Measurements from ENCODE around the gene CAPN9. TPM values are rescaled to one million over a fixed set of nuclear protein-coding genes. Genes with fewer than 3 reads are reported as not detected.

Gene CAPN9
- total RNA-seq, 2 experiments from 2014 or later, result not detected

GRCh38 chr1:230787471-230787870 is 40.3 kb downstream of the CAPN9 start:
- POLR2A ChIA-PET, result no interaction called here
- intact Hi-C loops (cut with micrococcal nuclease), result no loop called here
- Mint-ChIP-seq H3K27me3 (peaks cover 4% of the 10 kb centered on the region), H3K4me1 (ENCODE audit: low read depth) (no peaks in the 10 kb centered on the region), H3K4me3 (no peak overlapping the region), H3K36me3 (ENCODE audit: low read depth) (no peaks in the 10 kb centered on the region), H3K27ac (no peak overlapping the region), H3K9me3 (no peaks in the 10 kb centered on the region)
- ATAC-seq (no peak), DNase-seq (no peak)
- CTCF ChIA-PET, result no interaction called here
- TF ChIP-seq CTCF (IDR thresholded peaks at IDR 0.05), result no peak

- H3K27ac Mint-ChIP-seq, result no peak overlapping the region
- ChIA-PET CTCF (no interaction called here), POLR2A (no interaction called here)
- no peak for TF ChIP-seq CTCF (IDR thresholded peaks at IDR 0.05)
- DNase-seq (no peak), ATAC-seq (no peak)
- no peaks in the 10 kb centered on the region for H3K36me3 Mint-ChIP-seq (ENCODE audit: low read depth)
- intact Hi-C loops (cut with micrococcal nuclease), result no loop called here
- H3K27me3 Mint-ChIP-seq, result peaks cover 4% of the 10 kb centered on the region
- H3K4me1 Mint-ChIP-seq (ENCODE audit: low read depth), result no peaks in the 10 kb centered on the region
- H3K9me3 Mint-ChIP-seq, result no peaks in the 10 kb centered on the region
- H3K4me3 Mint-ChIP-seq, result no peak overlapping the region
Measured at GRCh38 chr1:230788561-230789275, 41.5 kb downstream of the CAPN9 start.

- no peak overlapping the region for H3K27ac Mint-ChIP-seq
- H3K36me3 Mint-ChIP-seq (ENCODE audit: low read depth), result no peaks in the 10 kb centered on the region
- H3K27me3 Mint-ChIP-seq, result peaks cover 4% of the 10 kb centered on the region
- ChIA-PET POLR2A (interaction anchor here (0.7 kb wide), 1 partner anchor 90 kb away, joined by 5 read pairs; no protein-coding TSS in a partner anchor), CTCF (no interaction called here)
- intact Hi-C loops (cut with micrococcal nuclease), result no loop called here
- DNase-seq (no peak), ATAC-seq (no peak)
- H3K9me3 Mint-ChIP-seq, result no peaks in the 10 kb centered on the region
- H3K4me3 Mint-ChIP-seq, result no peak overlapping the region
- TF ChIP-seq CTCF (IDR thresholded peaks at IDR 0.05), result no peak
- H3K4me1 Mint-ChIP-seq (ENCODE audit: low read depth), result no peaks in the 10 kb centered on the region
Measured at GRCh38 chr1:230790026-230790425, 42.8 kb downstream of the CAPN9 start.

- ChIA-PET CTCF (no interaction called here), POLR2A (no interaction called here)
- ATAC-seq (no peak), DNase-seq (no peak)
- Mint-ChIP-seq H3K4me1 (ENCODE audit: low read depth) (no peaks in the 10 kb centered on the region), H3K9me3 (no peaks in the 10 kb centered on the region), H3K27ac (no peak overlapping the region), H3K36me3 (ENCODE audit: low read depth) (no peaks in the 10 kb centered on the region), H3K4me3 (no peak overlapping the region), H3K27me3 (peaks cover 5% of the 10 kb centered on the region)
- intact Hi-C loops (cut with micrococcal nuclease), result no loop called here
- TF ChIP-seq CTCF (IDR thresholded peaks at IDR 0.05), result no peak
Measured at GRCh38 chr1:230791986-230792564, 44.9 kb downstream of the CAPN9 start.

- intact Hi-C loops (cut with micrococcal nuclease), result no loop called here
- ATAC-seq (no peak), DNase-seq (no peak)
- no peaks in the 10 kb centered on the region for H3K9me3 Mint-ChIP-seq
- CTCF ChIA-PET, result no interaction called here
- no peaks in the 10 kb centered on the region for H3K36me3 Mint-ChIP-seq (ENCODE audit: low read depth)
- POLR2A ChIA-PET, result no interaction called here
- H3K27me3 Mint-ChIP-seq, result peaks cover 8% of the 10 kb centered on the region
- H3K27ac Mint-ChIP-seq, result no peak overlapping the region
- H3K4me3 Mint-ChIP-seq, result no peak overlapping the region
- no peaks in the 10 kb centered on the region for H3K4me1 Mint-ChIP-seq (ENCODE audit: low read depth)
- TF ChIP-seq CTCF (IDR thresholded peaks at IDR 0.05), result no peak
Measured at GRCh38 chr1:230792691-230793462, 45.7 kb downstream of the CAPN9 start.

All from activated CD8-positive, alpha-beta T cell treated with anti-CD3 and anti-CD28 coated beads for 36 hours (primary cell).